Psoas muscle (tissue), 8 donors: ENCODE measurements around the gene KCNT1. TPM values are rescaled to one million over a fixed set of nuclear protein-coding genes. Genes with fewer than 3 reads are reported as not detected.

Experiments used
- ATAC-seq, 4 donors: fragments of 200-7000 bp; cut with Tn5 transposase; one replicate each; pipeline ENCODE4 v1.9.1; 2020; ENCODE audit warnings: moderate library complexity in 3 of 4, mild to moderate bottlenecking in 2 of 4
- DNase-seq, 2 donors: peaks; one replicate each; pipeline ENCODE4 v3.0.0-alpha.2; 2020
- H3K27ac ChIP-seq: fragments of 200-600 bp; one replicate; pipeline ENCODE4 v1.8.0; 2022
- H3K27me3 ChIP-seq, 3 donors: fragments of 200-600 bp in 1 of 3; one replicate each; pipeline versions ENCODE4 v1.6.1 to v1.8.0; 2013 to 2022; ENCODE audit warnings: low read length in 2 of 3, mild to moderate bottlenecking in 2 of 3, moderate library complexity in 1 of 3; ENCODE audit not compliant: insufficient read depth in 3 of 3
- H3K36me3 ChIP-seq, 2 donors: fragments of 200-600 bp in 1 of 2; one replicate each; pipeline versions ENCODE4 v1.6.1 to v1.8.0; 2013 to 2022; ENCODE audit warnings: low read depth in 1 of 2, mild to moderate bottlenecking in 1 of 2, moderate library complexity in 1 of 2; ENCODE audit not compliant: insufficient read depth in 1 of 2
- H3K4me1 ChIP-seq: fragments of 200-600 bp; one replicate; pipeline ENCODE4 v1.8.0; 2022
- H3K4me3 ChIP-seq: fragments of 200-600 bp; one replicate; pipeline ENCODE4 v1.8.0; 2022; ENCODE audit warnings: mild to moderate bottlenecking
- H3K9me3 ChIP-seq: fragments of 200-600 bp; one replicate; pipeline ENCODE4 v1.8.0; 2022
- CTCF ChIP-seq: fragments of 200-600 bp; IDR thresholded peaks from one replicate; pipeline ENCODE4 v1.8.0; 2022; ENCODE audit warnings: antibody characterized with exemption
- WGBS, 3 donors: extraction: QIAGEN DNeasy Blood & Tissue Kit; methylation state at CpG; one replicate each; pipeline versions ENCODE4 v1.1.6 to v1.1.7; 2013; 5-methylcytosine and 5-hydroxymethylcytosine counted together
- intact Hi-C, 2 donors: fragments of 100-400 bp; cut with DNase I; formaldehyde crosslinking; loops; one replicate each; pipeline versions ENCODE4 v1.11.0 to v1.14.2; 2022
- polyA plus RNA-seq, 3 donors: library from polyadenylated mRNA; stranded (reverse); fragments of 200-250 nt; gene quantifications; one replicate each; pipeline ENCODE4 v1.2.3, GENCODE V29; 2013
- total RNA-seq, 4 donors: library from RNA; stranded (reverse); fragmentation: NEBNext Ultra II Directional in 2 of 4; extraction: Animal tissue kit (Norgen Biotek cat#: 25700) in 2 of 4; gene quantifications; one replicate each; pipeline versions ENCODE4 v1.2.1 to v1.2.4, GENCODE V29; 2021 to 2023
- donor health status: healthy with polysubstance abuse.
- donor health status: DM: no; HTN: no; CAD: no; lungs with moderate emphysema.
- donor health status: Bipolar disorder and iron deficiency.
- donor health status: healthy.
- donor health status: DM: yes; HTN: yes; CAD: no.
- donor health status: DM: no; HTN: no; CAD: no.
- donor health status: DM: no; HTN: no; CAD: no.
- donor health status: DM: yes; HTN: yes; CAD: no.

Gene KCNT1
- total and polyA plus RNA-seq, 7 donors, result 1.1 to 15.0 (median 10.3) TPM

- H3K27me3 ChIP-seq, result peaks cover 0 to 19% (median 1%) of the 10 kb centered on the region in 3 donors
- H3K27ac ChIP-seq, result no peak overlapping the region
- no peak overlapping the region for H3K4me3 ChIP-seq
- DNase-seq, result no peak
- TF ChIP-seq CTCF, result no peak
- peaks cover 11% of the 10 kb centered on the region for H3K4me1 ChIP-seq
- 53 to 61% (median 55%) methylated on average over 15 of the region's 15 CpGs for WGBS, 3 donors
- no peaks in the 10 kb centered on the region for H3K36me3 ChIP-seq
- intact Hi-C loops, result loop anchor here in 1 of 2 donors (10.0 kb wide), 1 partner anchor 330 kb away; no protein-coding TSS in a partner anchor
- no peaks in the 10 kb centered on the region for H3K9me3 ChIP-seq
- ATAC-seq, result no peak
Observed at GRCh38 chr9:135794361-135794885, 92.4 kb downstream of the KCNT1 start.

GRCh38 chr9:135795391-135795790 lies 93.4 kb downstream of the KCNT1 start:
- WGBS, 3 donors, result 76 to 83% (median 81%) methylated on average over 4 of the region's 4 CpGs
- Histone ChIP-seq H3K4me3 (no peak overlapping the region), H3K27ac (no peak overlapping the region), H3K27me3 (peaks cover 0 to 19% (median 1%) of the 10 kb centered on the region in 3 donors), H3K36me3 (no peaks in the 10 kb centered on the region), H3K9me3 (no peaks in the 10 kb centered on the region), H3K4me1 (peaks cover 11% of the 10 kb centered on the region)
- TF ChIP-seq CTCF, result no peak
- intact Hi-C loops, result loop anchor here in 1 of 2 donors (10.0 kb wide), 1 partner anchor 329 kb away; no protein-coding TSS in a partner anchor
- no peak for DNase-seq
- ATAC-seq, result no peak

- DNase-seq (peak in 1 of 2 donors; percentile 13), ATAC-seq (peak in 3 of 4 donors; percentile 28 to 55 (median 44))
- WGBS, 3 donors, result 17 to 39% (median 31%) methylated on average over 18 to 22 of the region's 22 CpGs
- intact Hi-C loops, result loop anchor here in 1 of 2 donors (10.0 kb wide), 1 partner anchor 328 kb away; no protein-coding TSS in a partner anchor
- Histone ChIP-seq H3K27me3 (peaks cover 0 to 19% (median 1%) of the 10 kb centered on the region in 3 donors), H3K4me1 (peaks cover 11% of the 10 kb centered on the region), H3K4me3 (no peak overlapping the region), H3K9me3 (no peaks in the 10 kb centered on the region), H3K27ac (no peak overlapping the region), H3K36me3 (no peaks in the 10 kb centered on the region)
- TF ChIP-seq CTCF, result no peak
Observed at GRCh38 chr9:135796784-135797485, 95.0 kb downstream of the KCNT1 start.

GRCh38 chr9:135797507-135798262 lies 95.7 kb downstream of the KCNT1 start:
- ATAC-seq (peak; percentile 63 to 84 (median 72)), DNase-seq (peak; percentile 51 to 78)
- H3K27ac ChIP-seq, result no peak overlapping the region
- 11 to 18% (median 11%) methylated on average over 24 of the region's 24 CpGs for whole genome bisulfite sequencing, 3 donors
- H3K36me3 ChIP-seq, result no peaks in the 10 kb centered on the region
- H3K27me3 ChIP-seq, result peaks cover 0 to 19% (median 1%) of the 10 kb centered on the region in 3 donors
- H3K4me1 ChIP-seq, result peaks cover 11% of the 10 kb centered on the region
- TF ChIP-seq CTCF, result peak; percentile 56
- no peak overlapping the region for H3K4me3 ChIP-seq
- intact Hi-C loops, result loop anchor here in 1 of 2 donors (10.0 kb wide), 1 partner anchor 327 kb away; no protein-coding TSS in a partner anchor
- H3K9me3 ChIP-seq, result no peaks in the 10 kb centered on the region
